ENCODE measurements around the gene CUL5. TPM values are rescaled to one million over a fixed set of nuclear protein-coding genes. Genes with fewer than 3 reads are reported as not detected.

The CUL5 gene
- total RNA-seq, 4 donors from 2014 or later: 20.4 to 41.6 (median 32.8) TPM

DNA sequence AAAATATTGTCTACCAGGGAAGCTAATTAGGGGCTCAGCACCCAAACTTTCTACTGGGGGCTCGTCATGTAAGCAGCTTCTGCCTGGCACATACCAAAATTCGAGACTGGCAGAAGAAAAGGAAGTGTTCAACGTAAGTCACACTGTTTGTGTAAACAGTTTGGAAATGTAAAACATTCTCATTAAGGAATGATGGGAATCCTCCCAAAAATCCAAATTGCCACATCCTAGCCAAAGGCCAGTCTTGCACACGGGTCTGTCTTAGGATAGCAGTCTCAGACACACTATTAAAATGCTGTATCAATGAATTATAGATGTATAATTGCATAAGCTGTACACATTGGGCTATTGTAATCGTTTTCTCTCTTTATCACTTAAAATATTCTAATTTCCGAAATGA lies 28.9 kb downstream of the CUL5 start:
- TF ChIP-seq, protein P1, sequence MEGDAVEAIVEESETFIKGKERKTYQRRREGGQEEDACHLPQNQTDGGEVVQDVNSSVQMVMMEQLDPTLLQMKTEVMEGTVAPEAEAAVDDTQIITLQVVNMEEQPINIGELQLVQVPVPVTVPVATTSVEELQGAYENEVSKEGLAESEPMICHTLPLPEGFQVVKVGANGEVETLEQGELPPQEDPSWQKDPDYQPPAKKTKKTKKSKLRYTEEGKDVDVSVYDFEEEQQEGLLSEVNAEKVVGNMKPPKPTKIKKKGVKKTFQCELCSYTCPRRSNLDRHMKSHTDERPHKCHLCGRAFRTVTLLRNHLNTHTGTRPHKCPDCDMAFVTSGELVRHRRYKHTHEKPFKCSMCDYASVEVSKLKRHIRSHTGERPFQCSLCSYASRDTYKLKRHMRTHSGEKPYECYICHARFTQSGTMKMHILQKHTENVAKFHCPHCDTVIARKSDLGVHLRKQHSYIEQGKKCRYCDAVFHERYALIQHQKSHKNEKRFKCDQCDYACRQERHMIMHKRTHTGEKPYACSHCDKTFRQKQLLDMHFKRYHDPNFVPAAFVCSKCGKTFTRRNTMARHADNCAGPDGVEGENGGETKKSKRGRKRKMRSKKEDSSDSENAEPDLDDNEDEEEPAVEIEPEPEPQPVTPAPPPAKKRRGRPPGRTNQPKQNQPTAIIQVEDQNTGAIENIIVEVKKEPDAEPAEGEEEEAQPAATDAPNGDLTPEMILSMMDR (IDR thresholded peaks at IDR 0.05; ENCODE audit: low read depth): no peak

GRCh38 chr11:108048269-108048668 lies 39.6 kb downstream of the CUL5 start:
- TF ChIP-seq, protein P1 (IDR thresholded peaks at IDR 0.05; ENCODE audit: low read depth): no peak

- TF ChIP-seq, protein P1 (IDR thresholded peaks at IDR 0.05; ENCODE audit: low read depth): no peak
Measured at GRCh38 chr11:108062336-108062735, 53.6 kb downstream of the CUL5 start.

DNA sequence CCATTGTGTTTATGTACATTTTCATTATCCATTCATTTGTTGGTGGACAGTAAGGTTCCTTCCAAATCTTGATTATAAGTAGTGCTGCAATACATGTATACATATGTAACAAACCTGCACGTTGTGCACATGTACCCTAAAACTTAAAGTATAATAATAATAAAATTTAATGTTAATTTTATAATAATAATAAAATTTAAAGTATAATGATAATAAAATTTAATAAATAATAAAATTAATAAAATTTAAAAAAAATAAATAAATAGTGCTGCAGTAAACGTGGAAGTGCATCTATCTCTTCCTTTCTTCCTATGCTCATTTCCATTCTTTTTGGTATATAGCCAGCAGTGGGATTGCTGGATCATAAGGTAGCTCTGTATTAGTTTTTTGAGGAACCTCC lies 54.7 kb downstream of the CUL5 start:
- TF ChIP-seq, protein P1 (IDR thresholded peaks at IDR 0.05; ENCODE audit: low read depth): no peak

- TF ChIP-seq, protein P1 (IDR thresholded peaks at IDR 0.05; ENCODE audit: low read depth): no peak
Measured at GRCh38 chr11:108069947-108070346, 61.2 kb downstream of the CUL5 start.

GRCh38 chr11:108084811-108085210 lies 76.1 kb downstream of the CUL5 start:
- TF ChIP-seq, protein P1 (IDR thresholded peaks at IDR 0.05; ENCODE audit: low read depth): no peak

- TF ChIP-seq, protein P1 (IDR thresholded peaks at IDR 0.05; ENCODE audit: low read depth): no peak
Measured at GRCh38 chr11:108085672-108086071, 77.0 kb downstream of the CUL5 start.
